GM21423 (cell line): ENCODE measurements around the gene NXT1.
A peak's percentile ranks its signal among the peaks of the same experiment; 100 is the strongest.

Experiments used
- ATAC-seq: cut with Tn5 transposase; IDR thresholded peaks from one replicate; pipeline ENCODE4 v1.9.1; 2021; ENCODE audit warnings: mild to moderate bottlenecking, moderate library complexity; ENCODE audit not compliant: unreplicated experiment

The NXT1 gene

GRCh38 chr20:23358923-23359593 lies 8.5 kb downstream of the NXT1 start:
- no peak for ATAC-seq

- no peak for ATAC-seq
Measured at GRCh38 chr20:23360531-23360930, 9.9 kb downstream of the NXT1 start.

GRCh38 chr20:23361119-23361475 lies 10.5 kb downstream of the NXT1 start:
- ATAC-seq, result no peak

- ATAC-seq, result peak; percentile 62
Measured at GRCh38 chr20:23361476-23362391, 11.1 kb downstream of the NXT1 start, which contains the start of gene GZF1. GZF1 (plus strand) TSS chr20:23362182; CDS start chr20:23364384, 2,202 bp downstream.

GRCh38 chr20:23362392-23363256 lies 12.0 kb downstream of the NXT1 start:
- peak; percentile 14 for ATAC-seq

GRCh38 chr20:23363257-23363649 lies 12.7 kb downstream of the NXT1 start:
- ATAC-seq, result no peak

- ATAC-seq, result no peak
Measured at GRCh38 chr20:23365390-23366165, 15.0 kb downstream of the NXT1 start.

- no peak for ATAC-seq
Measured at GRCh38 chr20:23366384-23366783, 15.8 kb downstream of the NXT1 start.

GRCh38 chr20:23367770-23368169 lies 17.2 kb downstream of the NXT1 start:
- no peak for ATAC-seq

- ATAC-seq, result no peak
Measured at GRCh38 chr20:23368316-23369071, 17.9 kb downstream of the NXT1 start.

GRCh38 chr20:23369072-23369823 lies 18.7 kb downstream of the NXT1 start:
- ATAC-seq, result no peak

- no peak for ATAC-seq
Measured at GRCh38 chr20:23370274-23370673, 19.7 kb downstream of the NXT1 start.

- ATAC-seq, result no peak
Measured at GRCh38 chr20:23370873-23371272, 20.3 kb downstream of the NXT1 start.

GRCh38 chr20:23371496-23371895 lies 20.9 kb downstream of the NXT1 start:
- ATAC-seq, result no peak

- ATAC-seq, result no peak
Measured at GRCh38 chr20:23374441-23374840, 23.9 kb downstream of the NXT1 start.

- ATAC-seq, result no peak
Measured at GRCh38 chr20:23375827-23376226, 25.2 kb downstream of the NXT1 start.

- ATAC-seq, result no peak
Measured at GRCh38 chr20:23379772-23380171, 29.2 kb downstream of the NXT1 start.

- no peak for ATAC-seq
Measured at GRCh38 chr20:23381876-23382275, 31.3 kb downstream of the NXT1 start.
